ENCODE data around the gene LRRC8D. TPM values are rescaled to one million over a fixed set of nuclear protein-coding genes. Genes with fewer than 3 reads are reported as not detected.

Gene LRRC8D
- total RNA-seq, 1 experiment from 2014 or later, result 42.0 TPM

GRCh38 chr1:89844860-89845259 lies 24.0 kb downstream of the LRRC8D start:
- H3K4me1 Mint-ChIP-seq (ENCODE audit: insufficient read depth, unreplicated experiment), result peaks cover 19% of the 10 kb centered on the region
- ChIA-PET CTCF (interaction anchor here (1.2 kb wide), 1 partner anchor 142 kb away, joined by 4 read pairs; no protein-coding TSS in a partner anchor), POLR2A (interaction anchor here (3.3 to 5.8 kb wide), 2 partner anchors 11 to 24 kb away, joined by 21 to 61 read pairs; partner anchors contain the start of gene LRRC8D)
- intact Hi-C loops (cut with micrococcal nuclease), result no loop called here
- DNase-seq (ENCODE audit: unreplicated experiment), result no peak
- no peak for TF ChIP-seq CTCF (IDR thresholded peaks at IDR 0.05; ENCODE audit: unreplicated experiment)
- peak overlapping the region; percentile 95 for H3K4me3 Mint-ChIP-seq (ENCODE audit: unreplicated experiment)
- no TSS peak for BruUV-seq (replicated peaks)
- H3K27me3 Mint-ChIP-seq (ENCODE audit: insufficient read depth, unreplicated experiment), result no peaks in the 10 kb centered on the region
- no peaks in the 10 kb centered on the region for H3K9me3 Mint-ChIP-seq (ENCODE audit: unreplicated experiment)
- H3K27ac Mint-ChIP-seq (ENCODE audit: low read depth, unreplicated experiment), result peak overlapping the region; percentile 85
- peaks cover 16% of the 10 kb centered on the region for H3K36me3 Mint-ChIP-seq (ENCODE audit: insufficient read depth, unreplicated experiment)

GRCh38 chr1:89847191-89847729 lies 26.4 kb downstream of the LRRC8D start:
- Mint-ChIP-seq H3K4me1 (ENCODE audit: insufficient read depth, unreplicated experiment) (peaks cover 17% of the 10 kb centered on the region), H3K36me3 (ENCODE audit: insufficient read depth, unreplicated experiment) (peaks cover 16% of the 10 kb centered on the region), H3K9me3 (ENCODE audit: unreplicated experiment) (no peaks in the 10 kb centered on the region), H3K27me3 (ENCODE audit: insufficient read depth, unreplicated experiment) (no peaks in the 10 kb centered on the region), H3K27ac (ENCODE audit: low read depth, unreplicated experiment) (no peak overlapping the region), H3K4me3 (ENCODE audit: unreplicated experiment) (no peak overlapping the region)
- POLR2A ChIA-PET, result interaction anchor here (0.6 to 2.4 kb wide), 3 partner anchors 12 to 131 kb away, joined by 3 to 13 read pairs (median 3); no protein-coding TSS in a partner anchor
- intact Hi-C loops (cut with micrococcal nuclease), result no loop called here
- TF ChIP-seq CTCF (IDR thresholded peaks at IDR 0.05; ENCODE audit: unreplicated experiment), result no peak
- CTCF ChIA-PET, result interaction anchor here (0.6 to 1.3 kb wide), 2 partner anchors 11 to 143 kb away, joined by 3 to 5 read pairs; no protein-coding TSS in a partner anchor
- no peak for DNase-seq (ENCODE audit: unreplicated experiment)
- no TSS peak for BruUV-seq (replicated peaks)

GRCh38 chr1:89850844-89851415 lies 30.1 kb downstream of the LRRC8D start:
- intact Hi-C loops (cut with micrococcal nuclease), result no loop called here
- BruUV-seq (replicated peaks), result no TSS peak
- TF ChIP-seq CTCF (IDR thresholded peaks at IDR 0.05; ENCODE audit: unreplicated experiment), result no peak
- Mint-ChIP-seq H3K9me3 (ENCODE audit: unreplicated experiment) (no peaks in the 10 kb centered on the region), H3K27me3 (ENCODE audit: insufficient read depth, unreplicated experiment) (no peaks in the 10 kb centered on the region), H3K4me3 (ENCODE audit: unreplicated experiment) (no peak overlapping the region), H3K4me1 (ENCODE audit: insufficient read depth, unreplicated experiment) (no peaks in the 10 kb centered on the region), H3K36me3 (ENCODE audit: insufficient read depth, unreplicated experiment) (peaks cover 2% of the 10 kb centered on the region), H3K27ac (ENCODE audit: low read depth, unreplicated experiment) (no peak overlapping the region)
- ChIA-PET POLR2A (interaction anchor here (0.6 to 1.6 kb wide), 2 partner anchors 7 to 120 kb away, joined by 3 to 8 read pairs; no protein-coding TSS in a partner anchor), CTCF (no interaction called here)
- DNase-seq (ENCODE audit: unreplicated experiment), result no peak

GRCh38 chr1:89854140-89854539 lies 33.3 kb downstream of the LRRC8D start:
- Mint-ChIP-seq H3K9me3 (ENCODE audit: unreplicated experiment) (no peaks in the 10 kb centered on the region), H3K4me3 (ENCODE audit: unreplicated experiment) (no peak overlapping the region), H3K27me3 (ENCODE audit: insufficient read depth, unreplicated experiment) (no peaks in the 10 kb centered on the region), H3K4me1 (ENCODE audit: insufficient read depth, unreplicated experiment) (no peaks in the 10 kb centered on the region), H3K36me3 (ENCODE audit: insufficient read depth, unreplicated experiment) (peaks cover 6% of the 10 kb centered on the region), H3K27ac (ENCODE audit: low read depth, unreplicated experiment) (no peak overlapping the region)
- BruUV-seq (replicated peaks), result no TSS peak
- intact Hi-C loops (cut with micrococcal nuclease), result no loop called here
- no peak for TF ChIP-seq CTCF (IDR thresholded peaks at IDR 0.05; ENCODE audit: unreplicated experiment)
- CTCF ChIA-PET, result interaction anchor here (0.5 to 1.2 kb wide), 2 partner anchors 10 to 875 kb away, joined by 3 to 4 read pairs; no protein-coding TSS in a partner anchor
- POLR2A ChIA-PET, result interaction anchor here (0.7 to 1.7 kb wide), 2 partner anchors 11 kb away, joined by 3 to 8 read pairs; no protein-coding TSS in a partner anchor
- DNase-seq (ENCODE audit: unreplicated experiment), result no peak
